Hematopoietic multipotent progenitor cell treated with erythropoietin and hydrocortisone succinate and interleukin-3 and kit ligand, for 6 days (in vitro differentiated cells): ENCODE measurements around the gene ZNF69.
"Not testable (repeated sequence)": the region's sequence is repeated elsewhere in the genome, so short reads cannot be mapped to it uniquely, and the experiment has no call there.

Experiments
- DNase-seq: peaks from one replicate; pipeline ENCODE4 v3.0.0-alpha.2; 2015

The ZNF69 gene

DNA sequence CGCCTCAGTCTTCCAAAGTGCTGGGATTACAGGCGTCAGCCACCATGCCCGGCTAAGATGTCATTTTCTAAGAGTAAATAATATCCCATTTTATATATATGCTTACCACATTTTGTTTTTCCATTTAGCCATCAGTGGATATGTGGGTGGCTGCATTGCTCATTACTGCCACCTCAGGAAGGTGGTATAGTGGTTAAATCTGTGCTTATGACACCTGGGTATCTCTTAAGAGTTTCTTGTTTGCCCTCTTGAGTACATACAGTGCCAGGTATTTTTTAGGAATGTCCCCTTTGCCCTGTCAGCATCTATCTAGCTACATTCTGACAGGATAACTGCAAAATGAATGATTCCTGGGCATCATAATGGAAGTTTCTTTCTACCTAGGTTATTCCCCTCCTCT, 14.6 kb downstream of the ZNF69 start:
- no peak for DNase-seq

DNA sequence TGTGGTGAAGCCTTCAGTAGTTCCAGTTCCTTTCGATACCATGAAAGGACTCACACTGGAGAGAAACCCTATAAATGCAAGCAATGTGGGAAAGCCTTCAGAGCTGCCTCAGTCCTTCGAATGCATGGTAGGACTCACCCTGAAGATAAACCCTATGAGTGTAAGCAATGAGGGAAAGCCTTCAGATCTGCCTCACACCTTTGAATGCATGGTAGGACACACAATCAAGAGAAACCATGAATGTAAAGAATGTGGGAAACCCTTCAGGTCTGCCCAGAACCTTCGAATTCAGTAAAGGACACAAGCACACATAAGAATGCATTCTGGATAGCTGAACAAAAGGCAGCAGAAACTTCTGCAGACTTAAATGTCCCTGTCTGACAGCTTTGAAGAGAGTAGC, 18.3 kb downstream of the ZNF69 start:
- no peak for DNase-seq

GRCh38 chr19:11911937-11912336, 24.4 kb downstream of the ZNF69 start:
- not testable (repeated sequence) for DNase-seq

- DNase-seq, result not testable (repeated sequence)
Observed at GRCh38 chr19:11914417-11915051, 27.0 kb downstream of the ZNF69 start.

GRCh38 chr19:11921852-11922495, 34.4 kb downstream of the ZNF69 start:
- DNase-seq, result no peak

- peak; percentile 99 for DNase-seq
Observed at GRCh38 chr19:11924886-11925650, 37.5 kb downstream of the ZNF69 start, which contains the start of gene ZNF700. ZNF700 (plus strand) TSS chr19:11925107; CDS start chr19:11925211, 104 bp downstream.

GRCh38 chr19:11925651-11926187, 38.1 kb downstream of the ZNF69 start:
- DNase-seq, result peak; percentile 26

- no peak for DNase-seq
Observed at GRCh38 chr19:11927227-11927626, 39.6 kb downstream of the ZNF69 start.

GRCh38 chr19:11931051-11931450, 43.5 kb downstream of the ZNF69 start:
- no peak for DNase-seq

DNA sequence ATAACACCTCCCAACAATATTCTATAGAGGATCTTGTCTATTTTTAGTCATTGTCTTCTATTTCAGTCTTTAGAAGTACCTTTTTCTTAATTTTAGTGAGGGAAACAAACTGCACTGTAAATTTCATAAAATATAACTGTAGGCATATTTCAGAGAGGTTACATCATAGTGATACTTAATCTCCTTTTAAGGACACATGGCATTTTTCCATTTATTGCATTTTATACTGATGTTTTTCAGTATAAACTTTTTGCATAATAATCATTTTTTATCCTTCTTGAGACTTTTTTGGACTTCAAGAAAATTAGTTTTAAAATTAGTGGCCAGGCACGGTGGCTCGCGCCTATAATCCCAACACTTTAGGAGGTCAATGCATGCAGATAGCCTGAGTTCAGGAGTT, 43.9 kb downstream of the ZNF69 start:
- DNase-seq, result no peak

DNA sequence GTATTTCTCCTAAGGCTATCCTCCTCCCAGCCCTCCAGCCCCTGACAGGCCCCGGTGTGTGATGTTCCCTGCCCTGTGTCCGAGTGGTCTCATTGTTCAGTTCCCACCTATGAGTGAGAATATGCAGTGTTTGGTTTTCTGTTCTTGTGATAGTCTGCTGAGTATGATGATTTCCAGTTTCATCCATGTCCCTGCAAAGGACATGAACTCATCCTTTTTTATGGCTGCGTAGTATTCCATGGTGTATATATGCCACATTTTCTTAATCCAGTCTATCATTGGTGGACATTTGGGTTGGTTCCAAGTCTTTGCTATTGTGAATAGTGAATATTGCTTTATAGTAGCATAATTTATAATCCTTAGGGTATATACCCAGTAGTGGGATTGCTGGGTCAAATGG, 48.2 kb downstream of the ZNF69 start:
- DNase-seq, result not testable (repeated sequence)

- not testable (repeated sequence) for DNase-seq
Observed at GRCh38 chr19:11938383-11938782, 50.8 kb downstream of the ZNF69 start.

GRCh38 chr19:11941361-11941887, 53.8 kb downstream of the ZNF69 start:
- not testable (repeated sequence) for DNase-seq

DNA sequence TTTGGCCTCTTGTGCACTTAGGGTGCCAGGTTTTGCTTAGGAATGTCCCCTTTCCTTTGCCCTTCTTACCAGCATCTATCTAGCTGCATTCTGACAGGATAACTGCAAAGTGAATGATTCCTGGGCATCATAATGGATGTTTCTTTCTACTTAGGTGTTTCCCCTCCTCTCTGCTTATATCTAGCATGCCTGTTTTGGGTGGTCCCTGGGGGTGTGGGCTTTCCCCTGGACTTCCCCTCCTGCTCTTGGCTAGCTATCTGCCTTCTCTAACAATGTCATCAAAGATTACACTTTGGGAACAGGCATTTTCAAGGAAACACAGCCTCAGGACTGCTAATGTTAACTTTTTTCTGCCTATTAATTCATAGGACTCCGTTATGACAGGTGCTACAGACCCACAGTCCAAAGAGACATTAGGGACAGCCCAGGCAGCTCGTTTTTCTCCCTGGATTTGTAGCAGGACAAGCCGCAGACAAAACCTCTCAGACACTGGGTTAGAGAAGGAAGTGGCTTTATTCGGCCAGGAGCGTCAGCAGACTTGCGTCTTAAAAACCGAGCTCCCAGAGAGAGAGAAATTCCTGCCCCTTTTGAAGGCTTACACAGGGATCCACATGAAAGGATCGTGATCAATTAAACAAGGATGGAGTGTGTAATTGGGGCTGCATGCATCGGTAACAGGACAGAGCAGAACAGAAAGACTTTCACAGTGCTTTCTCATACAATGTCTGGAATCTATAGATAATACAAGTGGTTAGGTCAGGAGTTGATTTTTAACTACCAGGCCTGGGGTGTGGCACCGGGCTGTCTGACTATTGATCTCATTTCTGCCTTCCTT, 54.6 kb downstream of the ZNF69 start:
- DNase-seq, result no peak

DNA sequence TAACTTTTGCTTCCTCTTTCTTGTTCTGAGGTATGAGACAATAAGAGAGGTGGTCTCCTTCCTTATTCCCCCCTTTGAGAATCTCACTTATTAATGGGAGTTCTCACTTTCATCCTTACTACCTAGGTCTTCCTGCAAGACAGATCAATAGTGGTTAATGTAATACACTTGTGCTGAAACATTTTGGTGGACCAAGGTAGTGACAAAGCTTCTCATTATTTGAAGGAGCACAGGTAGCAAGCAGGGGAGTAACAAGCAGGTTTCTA, 55.2 kb downstream of the ZNF69 start:
- DNase-seq, result peak; percentile 38

DNA sequence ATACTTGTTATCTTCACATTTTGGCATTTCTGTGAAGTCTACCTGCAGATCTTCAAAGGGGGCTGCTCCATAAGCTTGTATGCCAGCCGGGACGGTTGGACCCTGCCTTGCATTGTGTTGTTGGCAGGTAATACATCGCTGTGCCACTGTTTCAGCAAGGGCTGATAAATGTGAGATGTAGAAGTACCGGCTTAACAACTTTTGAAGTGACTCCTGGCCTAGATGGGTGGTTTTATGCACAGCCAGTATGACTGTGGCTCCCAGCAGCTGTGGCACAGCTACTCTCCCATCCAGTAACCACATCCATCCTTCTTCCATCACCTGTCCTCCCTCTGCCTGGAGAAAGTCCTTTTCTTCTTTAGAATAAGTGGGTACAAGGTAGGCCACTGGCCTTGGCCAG, 57.1 kb downstream of the ZNF69 start:
- DNase-seq, result no peak

GRCh38 chr19:11948646-11949045, 61.1 kb downstream of the ZNF69 start:
- DNase-seq, result no peak

DNA sequence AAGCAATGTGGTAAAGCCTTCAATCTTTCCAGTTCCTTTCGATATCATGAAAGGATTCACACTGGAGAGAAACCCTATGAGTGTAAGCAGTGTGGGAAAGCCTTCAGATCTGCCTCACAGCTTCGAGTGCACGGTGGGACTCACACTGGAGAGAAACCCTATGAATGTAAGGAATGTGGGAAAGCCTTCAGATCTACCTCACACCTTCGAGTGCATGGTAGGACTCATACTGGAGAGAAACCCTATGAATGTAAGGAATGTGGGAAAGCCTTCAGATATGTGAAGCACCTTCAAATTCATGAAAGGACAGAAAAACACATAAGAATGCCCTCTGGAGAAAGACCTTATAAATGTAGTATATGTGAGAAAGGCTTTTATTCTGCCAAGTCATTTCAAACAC, 61.6 kb downstream of the ZNF69 start:
- peak; percentile 16 for DNase-seq

DNA sequence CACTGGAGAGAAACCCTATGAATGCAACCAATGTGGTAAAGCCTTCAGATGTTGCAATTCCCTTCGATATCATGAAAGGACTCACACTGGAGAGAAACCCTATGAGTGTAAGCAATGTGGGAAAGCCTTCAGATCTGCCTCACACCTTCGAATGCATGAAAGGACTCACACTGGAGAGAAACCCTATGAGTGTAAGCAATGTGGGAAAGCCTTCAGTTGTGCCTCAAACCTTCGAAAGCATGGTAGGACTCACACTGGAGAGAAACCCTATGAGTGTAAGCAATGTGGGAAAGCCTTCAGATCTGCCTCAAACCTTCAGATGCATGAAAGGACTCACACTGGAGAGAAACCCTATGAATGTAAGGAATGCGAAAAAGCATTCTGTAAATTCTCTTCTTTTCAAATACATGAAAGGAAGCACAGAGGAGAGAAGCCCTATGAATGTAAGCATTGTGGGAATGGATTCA, 62.1 kb downstream of the ZNF69 start:
- DNase-seq, result not testable (repeated sequence)

GRCh38 chr19:11950312-11950711, 62.7 kb downstream of the ZNF69 start:
- DNase-seq, result no peak
